Epithelial cell of esophagus (primary cell): ENCODE results near the gene FLAD1.
"Not testable (repeated sequence)": the region's sequence is repeated elsewhere in the genome, so short reads cannot be mapped to it uniquely, and the experiment has no call there.

Experiments used
- DNase-seq: peaks from one replicate; pipeline ENCODE4 v3.0.0; 2010; ENCODE audit warnings: low read depth
- H3K4me3 ChIP-seq: 2 replicates; pipeline ENCODE4 v1.5.1; 2011; ENCODE audit warnings: mild to moderate bottlenecking, low read length, control low read depth
- CTCF ChIP-seq: IDR thresholded peaks from 2 replicates; pipeline ENCODE4 v1.5.1; 2011; ENCODE audit warnings: low read depth, mild to moderate bottlenecking, low read length, control low read depth, inconsistent platforms; ENCODE audit not compliant: insufficient read depth; ENCODE audit errors: missing control alignments

FLAD1 gene

GRCh38 chr1:154974808-154975408, 8.2 kb upstream of the FLAD1 start:
- no peak for TF ChIP-seq CTCF
- DNase-seq, result peak; percentile 94
- H3K4me3 ChIP-seq, result peak overlapping the region; percentile 61

GRCh38 chr1:154975409-154976059, 7.6 kb upstream of the FLAD1 start:
- H3K4me3 ChIP-seq, result peak overlapping the region; percentile 61
- no peak for TF ChIP-seq CTCF
- peak; percentile 43 for DNase-seq

GRCh38 chr1:154977762-154978161, 5.4 kb upstream of the FLAD1 start:
- H3K4me3 ChIP-seq, DNase-seq: not testable (repeated sequence)

- no peak for TF ChIP-seq CTCF
- DNase-seq, result no peak
- H3K4me3 ChIP-seq, result no peak overlapping the region
These were observed 4.8 kb upstream of the FLAD1 start for GRCh38 chr1:154978360-154978759.

GRCh38 chr1:154982341-154982740, 803 bp upstream of the FLAD1 start:
- no peak for DNase-seq
- H3K4me3 ChIP-seq, result peak overlapping the region; percentile 91
- no peak for TF ChIP-seq CTCF

GRCh38 chr1:154983776-154984466, 777 bp downstream of the FLAD1 start:
- DNase-seq, result no peak
- peak overlapping the region; percentile 91 for H3K4me3 ChIP-seq
- TF ChIP-seq CTCF, result no peak

- not testable (repeated sequence) for H3K4me3 ChIP-seq, DNase-seq
These were observed 3.6 kb downstream of the FLAD1 start for GRCh38 chr1:154986736-154987135.

GRCh38 chr1:154987326-154987725, 4.2 kb downstream of the FLAD1 start:
- TF ChIP-seq CTCF, result no peak
- DNase-seq, result no peak
- H3K4me3 ChIP-seq, result no peak overlapping the region
